ENCODE results near the gene SLC18A3. TPM values are rescaled to one million over a fixed set of nuclear protein-coding genes. Genes with fewer than 3 reads are reported as not detected.
A peak's percentile ranks its signal among the peaks of the same experiment; 100 is the strongest.

The SLC18A3 gene
- total RNA-seq, 1 experiment from 2014 or later = 0.13 TPM

DNA sequence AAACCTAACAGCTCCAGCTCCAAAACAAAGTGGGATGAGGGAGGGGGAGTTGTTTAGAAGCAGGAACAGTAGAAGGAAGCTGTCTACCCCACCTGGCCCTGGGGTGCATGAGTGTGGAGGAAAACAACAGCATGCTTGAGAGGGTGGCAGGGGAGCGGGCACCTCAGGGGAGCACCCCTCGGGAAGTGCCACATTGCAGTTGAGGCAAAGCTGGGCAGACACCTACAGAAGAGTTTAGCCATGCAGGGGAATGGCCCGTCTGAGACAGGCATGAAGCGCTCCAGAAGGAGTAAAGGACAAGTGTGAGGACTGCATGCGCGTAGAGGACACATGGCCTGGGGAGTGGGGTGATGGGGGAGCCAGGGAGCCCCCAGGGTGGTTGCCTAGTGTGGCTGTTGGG is 21.9 kb downstream of the SLC18A3 start:
- Mint-ChIP-seq H3K4me3 (no peak overlapping the region), H3K36me3 (no peaks in the 10 kb centered on the region), H3K9me3 (no peaks in the 10 kb centered on the region), H3K4me1 (no peaks in the 10 kb centered on the region), H3K27ac (no peak overlapping the region), H3K27me3 (ENCODE audit: low read depth) (peaks cover under 1% of the 10 kb centered on the region; the same call in 1 of the 2 replicates)
- ATAC-seq (no peak), DNase-seq (ENCODE audit: low spot score) (peak; percentile 2)
- ChIA-PET POLR2A (no interaction called here), CTCF (interaction anchor here (0.9 kb wide), 1 partner anchor 39 kb away, joined by 3 read pairs; no protein-coding TSS in a partner anchor)
- TF ChIP-seq ERG (CRISPR knock-in tag; IDR thresholded peaks at IDR 0.05) (no peak), ZNF138 (CRISPR knock-in tag; conservative IDR thresholded peaks at IDR 0.05) (no peak), ZBTB43 (CRISPR knock-in tag; IDR thresholded peaks at IDR 0.05) (no peak), FOXK1 (CRISPR knock-in tag; IDR thresholded peaks at IDR 0.05) (no peak), OVOL2 (CRISPR knock-in tag; IDR thresholded peaks at IDR 0.05; ENCODE audit: borderline replicate concordance) (no peak), ETV6 (CRISPR knock-in tag; IDR thresholded peaks at IDR 0.05) (no peak), GRHL2 (CRISPR knock-in tag; IDR thresholded peaks at IDR 0.05; ENCODE audit: insufficient replicate concordance, severe bottlenecking) (no peak), TP53 (CRISPR knock-in tag; IDR thresholded peaks at IDR 0.05) (no peak), CREM (CRISPR knock-in tag; IDR thresholded peaks at IDR 0.05) (no peak), SOX15 (CRISPR knock-in tag; IDR thresholded peaks at IDR 0.05) (no peak)
- TF ChIP-seq, protein P1, sequence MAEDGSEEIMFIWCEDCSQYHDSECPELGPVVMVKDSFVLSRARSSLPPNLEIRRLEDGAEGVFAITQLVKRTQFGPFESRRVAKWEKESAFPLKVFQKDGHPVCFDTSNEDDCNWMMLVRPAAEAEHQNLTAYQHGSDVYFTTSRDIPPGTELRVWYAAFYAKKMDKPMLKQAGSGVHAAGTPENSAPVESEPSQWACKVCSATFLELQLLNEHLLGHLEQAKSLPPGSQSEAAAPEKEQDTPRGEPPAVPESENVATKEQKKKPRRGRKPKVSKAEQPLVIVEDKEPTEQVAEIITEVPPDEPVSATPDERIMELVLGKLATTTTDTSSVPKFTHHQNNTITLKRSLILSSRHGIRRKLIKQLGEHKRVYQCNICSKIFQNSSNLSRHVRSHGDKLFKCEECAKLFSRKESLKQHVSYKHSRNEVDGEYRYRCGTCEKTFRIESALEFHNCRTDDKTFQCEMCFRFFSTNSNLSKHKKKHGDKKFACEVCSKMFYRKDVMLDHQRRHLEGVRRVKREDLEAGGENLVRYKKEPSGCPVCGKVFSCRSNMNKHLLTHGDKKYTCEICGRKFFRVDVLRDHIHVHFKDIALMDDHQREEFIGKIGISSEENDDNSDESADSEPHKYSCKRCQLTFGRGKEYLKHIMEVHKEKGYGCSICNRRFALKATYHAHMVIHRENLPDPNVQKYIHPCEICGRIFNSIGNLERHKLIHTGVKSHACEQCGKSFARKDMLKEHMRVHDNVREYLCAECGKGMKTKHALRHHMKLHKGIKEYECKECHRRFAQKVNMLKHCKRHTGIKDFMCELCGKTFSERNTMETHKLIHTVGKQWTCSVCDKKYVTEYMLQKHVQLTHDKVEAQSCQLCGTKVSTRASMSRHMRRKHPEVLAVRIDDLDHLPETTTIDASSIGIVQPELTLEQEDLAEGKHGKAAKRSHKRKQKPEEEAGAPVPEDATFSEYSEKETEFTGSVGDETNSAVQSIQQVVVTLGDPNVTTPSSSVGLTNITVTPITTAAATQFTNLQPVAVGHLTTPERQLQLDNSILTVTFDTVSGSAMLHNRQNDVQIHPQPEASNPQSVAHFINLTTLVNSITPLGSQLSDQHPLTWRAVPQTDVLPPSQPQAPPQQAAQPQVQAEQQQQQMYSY (CRISPR knock-in tag; IDR thresholded peaks at IDR 0.05) = no peak
- TF ChIP-seq, protein P2, sequence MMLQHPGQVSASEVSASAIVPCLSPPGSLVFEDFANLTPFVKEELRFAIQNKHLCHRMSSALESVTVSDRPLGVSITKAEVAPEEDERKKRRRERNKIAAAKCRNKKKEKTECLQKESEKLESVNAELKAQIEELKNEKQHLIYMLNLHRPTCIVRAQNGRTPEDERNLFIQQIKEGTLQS (CRISPR knock-in tag; conservative IDR thresholded peaks at IDR 0.05) = no peak

DNA sequence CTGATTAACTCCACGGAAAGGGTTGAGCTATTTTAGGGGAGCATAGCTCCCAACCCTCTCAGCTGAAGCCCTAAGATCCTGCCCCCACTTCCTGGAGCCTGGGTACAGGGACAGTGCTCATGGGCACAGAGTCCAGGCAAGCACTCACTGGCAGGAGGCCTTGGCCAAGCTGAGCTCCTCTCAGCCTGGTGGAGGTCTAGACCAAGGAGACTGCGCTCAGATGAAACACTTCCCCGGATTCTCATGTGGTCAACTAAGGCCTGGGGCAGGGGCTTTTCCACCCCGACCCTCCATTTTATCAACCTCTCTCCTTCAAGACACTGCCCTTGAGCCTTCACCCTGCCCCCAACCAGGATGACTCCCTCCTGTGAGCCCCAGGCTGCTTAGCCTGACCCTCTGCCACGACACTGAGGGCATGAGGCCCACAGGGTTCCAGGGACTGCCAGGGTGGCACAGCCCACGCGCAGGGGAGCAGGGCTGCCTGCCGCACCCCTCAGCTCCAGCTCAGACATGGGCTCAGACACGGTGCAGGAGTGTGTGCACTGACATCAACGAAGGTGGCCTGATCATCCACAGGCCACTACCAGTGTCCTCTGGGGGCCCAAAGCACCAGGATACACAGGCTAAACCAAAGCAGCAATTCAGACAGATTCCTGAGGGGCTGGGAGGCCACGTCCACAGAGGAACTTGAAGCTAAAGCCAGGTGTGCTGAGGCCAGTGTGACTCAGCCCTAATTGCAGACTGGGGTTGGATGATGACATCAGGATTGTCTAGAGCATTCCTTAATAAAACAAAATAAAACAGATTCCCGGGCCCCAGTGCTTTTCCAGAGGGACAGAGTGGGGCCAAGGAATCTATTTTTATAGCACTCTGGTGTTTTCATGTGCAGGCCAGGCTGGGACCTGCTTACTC is 22.6 kb downstream of the SLC18A3 start:
- DNase-seq (ENCODE audit: low spot score) (peak; percentile 6), ATAC-seq (no peak)
- no peaks in the 10 kb centered on the region for H3K9me3 Mint-ChIP-seq
- peaks cover 3% of the 10 kb centered on the region; the same call in 1 of the 2 replicates for H3K27me3 Mint-ChIP-seq (ENCODE audit: low read depth)
- no peaks in the 10 kb centered on the region for H3K36me3 Mint-ChIP-seq
- H3K4me1 Mint-ChIP-seq = no peaks in the 10 kb centered on the region
- CTCF ChIA-PET = interaction anchor here (0.9 kb wide), 1 partner anchor 39 kb away, joined by 3 read pairs; no protein-coding TSS in a partner anchor
- H3K27ac Mint-ChIP-seq = no peak overlapping the region
- POLR2A ChIA-PET = no interaction called here
- H3K4me3 Mint-ChIP-seq = no peak overlapping the region
- TF ChIP-seq ZNF396 (CRISPR knock-in tag; IDR thresholded peaks at IDR 0.05; ENCODE audit: borderline replicate concordance) = no peak
- TF ChIP-seq IRF1 (CRISPR knock-in tag; IDR thresholded peaks at IDR 0.05) = no peak
- TF ChIP-seq SMAD4 (CRISPR knock-in tag; IDR thresholded peaks at IDR 0.05) = no peak
- no peak for TF ChIP-seq TP53 (CRISPR knock-in tag; IDR thresholded peaks at IDR 0.05)
- TF ChIP-seq, protein P3, sequence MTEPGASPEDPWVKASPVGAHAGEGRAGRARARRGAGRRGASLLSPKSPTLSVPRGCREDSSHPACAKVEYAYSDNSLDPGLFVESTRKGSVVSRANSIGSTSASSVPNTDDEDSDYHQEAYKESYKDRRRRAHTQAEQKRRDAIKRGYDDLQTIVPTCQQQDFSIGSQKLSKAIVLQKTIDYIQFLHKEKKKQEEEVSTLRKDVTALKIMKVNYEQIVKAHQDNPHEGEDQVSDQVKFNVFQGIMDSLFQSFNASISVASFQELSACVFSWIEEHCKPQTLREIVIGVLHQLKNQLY (CRISPR knock-in tag; IDR thresholded peaks at IDR 0.05) = no peak
- TF ChIP-seq, protein P4, sequence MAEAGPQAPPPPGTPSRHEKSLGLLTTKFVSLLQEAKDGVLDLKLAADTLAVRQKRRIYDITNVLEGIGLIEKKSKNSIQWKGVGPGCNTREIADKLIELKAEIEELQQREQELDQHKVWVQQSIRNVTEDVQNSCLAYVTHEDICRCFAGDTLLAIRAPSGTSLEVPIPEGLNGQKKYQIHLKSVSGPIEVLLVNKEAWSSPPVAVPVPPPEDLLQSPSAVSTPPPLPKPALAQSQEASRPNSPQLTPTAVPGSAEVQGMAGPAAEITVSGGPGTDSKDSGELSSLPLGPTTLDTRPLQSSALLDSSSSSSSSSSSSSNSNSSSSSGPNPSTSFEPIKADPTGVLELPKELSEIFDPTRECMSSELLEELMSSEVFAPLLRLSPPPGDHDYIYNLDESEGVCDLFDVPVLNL (CRISPR knock-in tag; IDR thresholded peaks at IDR 0.05; ENCODE audit: borderline replicate concordance, low read depth) = no peak
- TF ChIP-seq ZNF281 (CRISPR knock-in tag; IDR thresholded peaks at IDR 0.05) = no peak
- TF ChIP-seq CTCF (IDR thresholded peaks at IDR 0.05) = no peak

All from WTC11 (cell line).